ENCODE results near the gene C2orf68. TPM values are rescaled to one million over a fixed set of nuclear protein-coding genes. Genes with fewer than 3 reads are reported as not detected.
A peak's percentile ranks its signal among the peaks of the same experiment; 100 is the strongest.
"Not testable (repeated sequence)": the region's sequence is repeated elsewhere in the genome, so short reads cannot be mapped to it uniquely, and the experiment has no call there.

Gene C2orf68
- total and polyA plus RNA-seq, 5 donors from 2014 or later, result 17.4 to 43.9 (median 18.8) TPM

- ATAC-seq (ENCODE audit: low read depth in 2 of 2), result no peak
- Mint-ChIP-seq H3K9me3 (no peaks in the 10 kb centered on the region), H3K27ac (peak overlapping the region in 2 of 3 donors; percentile 26 to 42), H3K27me3 (no peaks in the 10 kb centered on the region), H3K4me3 (no peak overlapping the region), H3K36me3 (peaks cover 47% of the 10 kb centered on the region), H3K4me1 (peaks cover 0 to 19% (median 12%) of the 10 kb centered on the region in 4 donors)
- peaks cover 83% of the 10 kb centered on the region for H3K36me3 ChIP-seq (ENCODE audit: control insufficient read depth, insufficient read depth, low read length)
- H3K4me1 ChIP-seq (ENCODE audit: control insufficient read depth, insufficient read depth, low read length, poor library complexity, severe bottlenecking), result no peaks in the 10 kb centered on the region
- no peaks in the 10 kb centered on the region for H3K9me3 ChIP-seq (ENCODE audit: control insufficient read depth in 2 of 2, low read length in 2 of 2)
- DNase-seq, result peak in 1 of 3 donors; percentile 36
- no peak overlapping the region for H3K4me3 ChIP-seq (ENCODE audit: low read depth, low read length)
- H3K27me3 ChIP-seq (ENCODE audit: control insufficient read depth, insufficient read depth, low read length), result no peaks in the 10 kb centered on the region
- peak overlapping the region; percentile 23 for H3K27ac ChIP-seq (ENCODE audit: insufficient read depth, low read length, poor library complexity, severe bottlenecking)
These were observed 16.8 kb upstream of the C2orf68 start for GRCh38 chr2:85628658-85629057.

GRCh38 chr2:85623991-85624390 is 12.1 kb upstream of the C2orf68 start:
- Mint-ChIP-seq H3K4me3 (no peak overlapping the region), H3K27me3 (no peaks in the 10 kb centered on the region), H3K36me3 (peaks cover 41% of the 10 kb centered on the region), H3K4me1 (peaks cover 0 to 21% (median 12%) of the 10 kb centered on the region in 4 donors), H3K9me3 (no peaks in the 10 kb centered on the region), H3K27ac (no peak overlapping the region)
- no peak for DNase-seq
- Histone ChIP-seq H3K4me3 (ENCODE audit: low read depth, low read length) (no peak overlapping the region), H3K27me3 (ENCODE audit: control insufficient read depth, insufficient read depth, low read length) (no peaks in the 10 kb centered on the region), H3K9me3 (ENCODE audit: control insufficient read depth in 2 of 2, low read length in 2 of 2) (no peaks in the 10 kb centered on the region), H3K27ac (ENCODE audit: insufficient read depth, low read length, poor library complexity, severe bottlenecking) (no peak overlapping the region), H3K4me1 (ENCODE audit: control insufficient read depth, insufficient read depth, low read length, poor library complexity, severe bottlenecking) (no peaks in the 10 kb centered on the region), H3K36me3 (ENCODE audit: control insufficient read depth, insufficient read depth, low read length) (peaks cover 80% of the 10 kb centered on the region)
- ATAC-seq (ENCODE audit: low read depth in 2 of 2), result no peak

GRCh38 chr2:85621338-85621737 is 9.5 kb upstream of the C2orf68 start:
- Mint-ChIP-seq H3K36me3 (peaks cover 33% of the 10 kb centered on the region), H3K4me1 (peaks cover 0 to 27% (median 15%) of the 10 kb centered on the region in 4 donors), H3K27ac (peak overlapping the region in 1 of 3 donors; percentile 4), H3K4me3 (peak overlapping the region in 2 of 4 donors; percentile 12 to 38), H3K9me3 (no peaks in the 10 kb centered on the region), H3K27me3 (no peaks in the 10 kb centered on the region)
- no peak for ATAC-seq (ENCODE audit: low read depth in 2 of 2)
- Histone ChIP-seq H3K36me3 (ENCODE audit: control insufficient read depth, insufficient read depth, low read length) (peaks cover 59% of the 10 kb centered on the region), H3K27ac (ENCODE audit: insufficient read depth, low read length, poor library complexity, severe bottlenecking) (no peak overlapping the region), H3K4me1 (ENCODE audit: control insufficient read depth, insufficient read depth, low read length, poor library complexity, severe bottlenecking) (peaks cover 15% of the 10 kb centered on the region), H3K9me3 (ENCODE audit: control insufficient read depth in 2 of 2, low read length in 2 of 2) (no peaks in the 10 kb centered on the region), H3K4me3 (ENCODE audit: low read depth, low read length) (no peak overlapping the region), H3K27me3 (ENCODE audit: control insufficient read depth, insufficient read depth, low read length) (no peaks in the 10 kb centered on the region)
- no peak for DNase-seq

DNA sequence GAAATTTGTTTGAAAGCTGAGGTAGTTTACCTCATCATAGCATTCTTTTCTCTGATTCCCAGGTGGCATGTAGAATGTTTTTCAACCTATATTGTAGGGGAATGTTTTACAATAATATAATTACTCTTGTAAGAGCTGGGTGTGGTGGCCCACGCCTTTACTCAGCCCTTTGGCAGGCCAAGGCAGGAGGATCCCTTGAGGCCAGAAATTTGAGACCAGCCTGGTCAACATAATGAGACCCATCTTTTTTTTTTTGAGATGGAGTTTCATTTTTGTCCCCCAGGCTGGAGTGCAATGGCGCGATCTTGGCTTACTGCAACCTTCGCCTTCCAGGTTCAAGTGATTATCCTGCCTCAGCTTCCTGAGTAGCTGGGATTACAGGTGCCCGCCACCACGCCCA is 7.8 kb upstream of the C2orf68 start:
- Mint-ChIP-seq H3K27me3 (no peaks in the 10 kb centered on the region), H3K4me3 (peak overlapping the region in 1 of 4 donors; percentile 77), H3K4me1 (peaks cover 0 to 34% (median 18%) of the 10 kb centered on the region in 4 donors), H3K9me3 (no peaks in the 10 kb centered on the region), H3K36me3 (peaks cover 23% of the 10 kb centered on the region), H3K27ac (peak overlapping the region in 1 of 3 donors; percentile 32)
- ATAC-seq (ENCODE audit: low read depth in 2 of 2) (no peak), DNase-seq (no peak)
- Histone ChIP-seq H3K9me3 (ENCODE audit: control insufficient read depth in 2 of 2, low read length in 2 of 2) (no peaks in the 10 kb centered on the region), H3K4me3 (ENCODE audit: low read depth, low read length) (no peak overlapping the region), H3K36me3 (ENCODE audit: control insufficient read depth, insufficient read depth, low read length) (peaks cover 44% of the 10 kb centered on the region), H3K27me3 (ENCODE audit: control insufficient read depth, insufficient read depth, low read length) (no peaks in the 10 kb centered on the region), H3K4me1 (ENCODE audit: control insufficient read depth, insufficient read depth, low read length, poor library complexity, severe bottlenecking) (peaks cover 15% of the 10 kb centered on the region), H3K27ac (ENCODE audit: insufficient read depth, low read length, poor library complexity, severe bottlenecking) (no peak overlapping the region)

GRCh38 chr2:85617723-85618122 is 5.9 kb upstream of the C2orf68 start:
- peak overlapping the region; percentile 76 for H3K4me3 ChIP-seq (ENCODE audit: low read depth, low read length)
- H3K9me3 Mint-ChIP-seq, DNase-seq: not testable (repeated sequence)

DNA sequence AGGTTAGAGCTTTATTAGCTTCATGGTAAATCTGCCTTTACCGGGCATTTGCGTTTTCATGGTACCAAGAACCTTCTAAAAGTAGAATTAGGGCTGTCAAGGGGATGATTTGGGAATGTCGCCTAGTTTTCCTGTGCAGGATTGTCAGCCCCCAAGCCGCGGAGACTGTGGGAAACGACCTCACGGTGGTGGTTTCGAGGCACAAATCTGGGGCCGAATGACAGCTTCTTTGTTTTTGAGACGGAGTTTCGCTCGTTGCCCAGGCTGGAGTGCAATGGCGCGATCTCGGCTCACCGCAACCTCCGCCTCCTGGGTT is 3.5 kb upstream of the C2orf68 start:
- peak overlapping the region in 2 of 3 donors; percentile 93 to 96 for H3K27ac Mint-ChIP-seq
- H3K27me3 Mint-ChIP-seq, result no peaks in the 10 kb centered on the region
- H3K9me3 Mint-ChIP-seq, result no peaks in the 10 kb centered on the region
- Histone ChIP-seq H3K36me3 (ENCODE audit: control insufficient read depth, insufficient read depth, low read length) (peaks cover 10% of the 10 kb centered on the region), H3K4me1 (ENCODE audit: control insufficient read depth, insufficient read depth, low read length, poor library complexity, severe bottlenecking) (peaks cover 30% of the 10 kb centered on the region), H3K27me3 (ENCODE audit: control insufficient read depth, insufficient read depth, low read length) (no peaks in the 10 kb centered on the region), H3K9me3 (ENCODE audit: control insufficient read depth in 2 of 2, low read length in 2 of 2) (no peaks in the 10 kb centered on the region), H3K27ac (ENCODE audit: insufficient read depth, low read length, poor library complexity, severe bottlenecking) (peak overlapping the region; percentile 82), H3K4me3 (ENCODE audit: low read depth, low read length) (no peak overlapping the region)
- H3K4me3 Mint-ChIP-seq, result peak overlapping the region; percentile 28 to 99 (median 98)
- peaks cover 4% of the 10 kb centered on the region for H3K36me3 Mint-ChIP-seq
- no peak for DNase-seq
- peaks cover 4 to 40% (median 21%) of the 10 kb centered on the region in 4 donors for H3K4me1 Mint-ChIP-seq
- ATAC-seq (ENCODE audit: low read depth in 2 of 2), result no peak

More at GRCh38 chr2:85617723-85618122, 5.9 kb upstream of the C2orf68 start:
- H3K27me3 ChIP-seq (ENCODE audit: control insufficient read depth, insufficient read depth, low read length); H3K27me3 Mint-ChIP-seq; ATAC-seq (ENCODE audit: low read depth in 2 of 2); H3K9me3 ChIP-seq (ENCODE audit: control insufficient read depth in 2 of 2, low read length in 2 of 2); H3K27ac ChIP-seq (ENCODE audit: insufficient read depth, low read length, poor library complexity, severe bottlenecking): not testable (repeated sequence)
- H3K36me3 ChIP-seq (ENCODE audit: control insufficient read depth, insufficient read depth, low read length), result peaks cover 31% of the 10 kb centered on the region
- H3K4me1 Mint-ChIP-seq, result peaks cover 4 to 34% (median 17%) of the 10 kb centered on the region in 4 donors
- peaks cover 10% of the 10 kb centered on the region for H3K36me3 Mint-ChIP-seq
- H3K4me3 Mint-ChIP-seq, result peak overlapping the region; percentile 96 to 100 (median 99)
- H3K27ac Mint-ChIP-seq, result peak overlapping the region in 2 of 3 donors; percentile 73 to 93
- H3K4me1 ChIP-seq (ENCODE audit: control insufficient read depth, insufficient read depth, low read length, poor library complexity, severe bottlenecking), result peaks cover 16% of the 10 kb centered on the region

DNA sequence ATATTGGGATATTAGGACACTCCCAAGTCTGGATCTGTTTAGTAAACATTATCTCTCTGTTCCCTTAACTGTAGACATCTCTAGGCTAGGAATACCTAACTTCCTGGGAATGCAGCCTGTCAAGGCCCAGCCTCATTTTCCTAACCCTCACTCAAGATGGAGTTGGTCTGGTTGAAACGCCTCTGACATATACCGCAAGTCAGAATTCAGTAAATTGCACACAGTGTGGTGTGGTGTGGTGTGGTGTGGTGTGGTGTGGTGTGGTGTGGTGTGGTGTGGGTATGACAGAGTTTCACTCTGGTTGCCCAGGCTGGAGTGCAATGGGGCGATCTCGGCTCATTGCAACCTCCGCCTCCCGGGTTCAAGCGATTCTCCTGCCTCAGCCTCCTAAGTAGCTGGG is 2.9 kb upstream of the C2orf68 start:
- H3K36me3 Mint-ChIP-seq; H3K36me3 ChIP-seq (ENCODE audit: control insufficient read depth, insufficient read depth, low read length); ATAC-seq (ENCODE audit: low read depth in 2 of 2); H3K4me3 ChIP-seq (ENCODE audit: low read depth, low read length); H3K9me3 ChIP-seq (ENCODE audit: control insufficient read depth in 2 of 2, low read length in 2 of 2); H3K27me3 Mint-ChIP-seq; DNase-seq; H3K27ac ChIP-seq (ENCODE audit: insufficient read depth, low read length, poor library complexity, severe bottlenecking); H3K9me3 Mint-ChIP-seq; H3K27me3 ChIP-seq (ENCODE audit: control insufficient read depth, insufficient read depth, low read length); H3K27ac Mint-ChIP-seq: not testable (repeated sequence)
- Mint-ChIP-seq H3K4me1 (peaks cover 4 to 44% (median 24%) of the 10 kb centered on the region in 4 donors), H3K4me3 (peak overlapping the region in 2 of 4 donors; percentile 99)
- H3K4me1 ChIP-seq (ENCODE audit: control insufficient read depth, insufficient read depth, low read length, poor library complexity, severe bottlenecking), result peaks cover 34% of the 10 kb centered on the region

- peak overlapping the region in 1 of 3 donors; percentile 49 for H3K27ac Mint-ChIP-seq
- DNase-seq, result no peak
- no peak overlapping the region for H3K4me3 ChIP-seq (ENCODE audit: low read depth, low read length)
- H3K36me3 Mint-ChIP-seq, result peaks cover 5% of the 10 kb centered on the region
- peaks cover 6% of the 10 kb centered on the region for H3K36me3 ChIP-seq (ENCODE audit: control insufficient read depth, insufficient read depth, low read length)
- no peaks in the 10 kb centered on the region for H3K9me3 Mint-ChIP-seq
- no peaks in the 10 kb centered on the region for H3K27me3 Mint-ChIP-seq
- peak overlapping the region; percentile 15 to 99 (median 52) for H3K4me3 Mint-ChIP-seq
- no peak for ATAC-seq (ENCODE audit: low read depth in 2 of 2)
- no peak overlapping the region for H3K27ac ChIP-seq (ENCODE audit: insufficient read depth, low read length, poor library complexity, severe bottlenecking)
- H3K9me3 ChIP-seq (ENCODE audit: control insufficient read depth in 2 of 2, low read length in 2 of 2), result no peaks in the 10 kb centered on the region
- H3K27me3 ChIP-seq (ENCODE audit: control insufficient read depth, insufficient read depth, low read length), result no peaks in the 10 kb centered on the region
- peaks cover 34% of the 10 kb centered on the region for H3K4me1 ChIP-seq (ENCODE audit: control insufficient read depth, insufficient read depth, low read length, poor library complexity, severe bottlenecking)
- H3K4me1 Mint-ChIP-seq, result peaks cover 4 to 48% (median 22%) of the 10 kb centered on the region in 4 donors
These were observed 2.0 kb upstream of the C2orf68 start for GRCh38 chr2:85613717-85614515.
